OCI-LY3 (cell line): ENCODE data around the gene SPNS2.
"Not testable (repeated sequence)": the region's sequence is repeated elsewhere in the genome, so short reads cannot be mapped to it uniquely, and the experiment has no call there.

Experiments used
- H2AFZ ChIP-seq: fragments of 200-600, 300-600 bp; shearing (Covaris generic); 2 replicates; pipeline ENCODE4 v1.6.0; 2014; ENCODE audit warnings: antibody characterized with exemption, low read depth, low read length
- H3K27ac ChIP-seq: fragments of 200-600, 300-600 bp; sonication (generic); 2 replicates; pipeline ENCODE4 v1.5.1; 2014; ENCODE audit warnings: mild to moderate bottlenecking, low read length, moderate library complexity, mixed read lengths
- H3K27me3 ChIP-seq: fragments of 200-600, 300-600 bp; sonication (generic); 2 replicates; pipeline ENCODE4 v1.6.1; 2014; ENCODE audit warnings: low read depth, low read length, mixed read lengths
- H3K36me3 ChIP-seq: fragments of 200-600, 300-600 bp; sonication (generic); replicated peaks from 2 replicates; pipeline ENCODE3; 2014; ENCODE audit warnings: low read depth, low read length, mixed read lengths
- H3K4me1 ChIP-seq: fragments of 300-600, 200-600 bp; sonication (generic); 2 replicates; pipeline ENCODE4 v1.6.1; 2014; ENCODE audit warnings: low read length, mixed read lengths
- H3K4me2 ChIP-seq: fragments of 200-600, 300-600 bp; sonication (generic); 2 replicates; pipeline ENCODE4 v1.6.1; 2014; ENCODE audit warnings: low read length, mixed read lengths
- H3K4me3 ChIP-seq: fragments of 300-600, 200-600 bp; sonication (generic); 2 replicates; pipeline ENCODE4 v1.5.1; 2014; ENCODE audit warnings: antibody characterized with exemption, mild to moderate bottlenecking, low read length, moderate library complexity
- H3K79me2 ChIP-seq: fragments of 300-600, 200-600 bp; shearing (Covaris generic); 2 replicates; pipeline ENCODE4 v1.6.1; 2014; ENCODE audit warnings: mild to moderate bottlenecking, low read length, mixed read lengths
- H3K9ac ChIP-seq: fragments of 300-600, 200-600 bp; shearing (Covaris generic); 2 replicates; pipeline ENCODE4 v1.6.0; 2014; ENCODE audit warnings: mild to moderate bottlenecking, low read length, moderate library complexity
- H3K9me3 ChIP-seq: fragments of 200-600, 300-600 bp; shearing (Covaris generic); 2 replicates; pipeline ENCODE4 v1.6.1; 2014; ENCODE audit warnings: low read length, mixed read lengths; ENCODE audit not compliant: insufficient read depth
- H4K20me1 ChIP-seq: fragments of 200-600, 300-600 bp; sonication (generic); 2 replicates; pipeline ENCODE4 v1.6.1; 2016; ENCODE audit warnings: low read length, mixed read lengths; ENCODE audit not compliant: insufficient read depth
- EZH2phosphoT487 ChIP-seq: fragments of 200-600 bp; shearing (Covaris generic); IDR thresholded peaks from 2 replicates; pipeline ENCODE4 v1.6.1; 2018; ENCODE audit warnings: antibody characterized with exemption, mixed run types, low read depth
- TF ChIP-seq, protein P1 (sequence below): fragments of 200-600, 300-600 bp; sonication (generic); IDR thresholded peaks from 2 replicates; pipeline ENCODE4 v1.5.1; 2014; ENCODE audit warnings: antibody characterized with exemption, low read length, low read depth

SPNS2 gene

DNA sequence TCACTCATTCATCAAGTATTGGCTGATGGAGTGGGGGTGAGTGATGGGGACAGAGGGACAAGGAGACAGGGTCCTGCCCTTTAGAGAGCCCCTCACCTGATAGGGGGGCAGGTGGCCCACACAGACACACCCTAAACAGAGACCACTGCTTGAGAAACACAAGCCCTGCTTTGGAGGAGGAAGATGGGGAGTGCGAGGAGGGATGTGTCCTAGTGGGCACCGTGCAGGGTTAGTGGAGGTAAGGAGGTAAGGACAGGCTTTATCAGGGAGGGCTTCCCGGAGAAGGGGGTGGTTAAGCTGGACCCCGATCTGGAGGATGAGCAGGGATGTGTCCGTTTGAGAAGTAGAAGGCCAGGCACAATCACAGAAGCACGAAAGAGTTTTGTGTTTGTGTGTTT is 77.5 kb downstream of the SPNS2 start:
- Histone ChIP-seq H3K79me2 (no peaks in the 10 kb centered on the region), H3K27ac (no peak overlapping the region), H2AFZ (no peak overlapping the region), H3K4me2 (no peak overlapping the region), H3K4me1 (peaks cover 13% of the 10 kb centered on the region), H3K9me3 (no peaks in the 10 kb centered on the region), H3K27me3 (no peaks in the 10 kb centered on the region), H4K20me1 (no peaks in the 10 kb centered on the region), H3K9ac (no peak overlapping the region), H3K4me3 (no peak overlapping the region), H3K36me3 (no peaks in the 10 kb centered on the region)
- no peak for TF ChIP-seq EZH2phosphoT487
- TF ChIP-seq, protein P1, sequence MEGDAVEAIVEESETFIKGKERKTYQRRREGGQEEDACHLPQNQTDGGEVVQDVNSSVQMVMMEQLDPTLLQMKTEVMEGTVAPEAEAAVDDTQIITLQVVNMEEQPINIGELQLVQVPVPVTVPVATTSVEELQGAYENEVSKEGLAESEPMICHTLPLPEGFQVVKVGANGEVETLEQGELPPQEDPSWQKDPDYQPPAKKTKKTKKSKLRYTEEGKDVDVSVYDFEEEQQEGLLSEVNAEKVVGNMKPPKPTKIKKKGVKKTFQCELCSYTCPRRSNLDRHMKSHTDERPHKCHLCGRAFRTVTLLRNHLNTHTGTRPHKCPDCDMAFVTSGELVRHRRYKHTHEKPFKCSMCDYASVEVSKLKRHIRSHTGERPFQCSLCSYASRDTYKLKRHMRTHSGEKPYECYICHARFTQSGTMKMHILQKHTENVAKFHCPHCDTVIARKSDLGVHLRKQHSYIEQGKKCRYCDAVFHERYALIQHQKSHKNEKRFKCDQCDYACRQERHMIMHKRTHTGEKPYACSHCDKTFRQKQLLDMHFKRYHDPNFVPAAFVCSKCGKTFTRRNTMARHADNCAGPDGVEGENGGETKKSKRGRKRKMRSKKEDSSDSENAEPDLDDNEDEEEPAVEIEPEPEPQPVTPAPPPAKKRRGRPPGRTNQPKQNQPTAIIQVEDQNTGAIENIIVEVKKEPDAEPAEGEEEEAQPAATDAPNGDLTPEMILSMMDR: no peak

GRCh38 chr17:4576729-4577322 is 78.1 kb downstream of the SPNS2 start:
- Histone ChIP-seq H3K4me1 (peaks cover 13% of the 10 kb centered on the region), H3K9me3 (no peaks in the 10 kb centered on the region), H3K4me3 (no peak overlapping the region), H2AFZ (no peak overlapping the region), H3K36me3 (no peaks in the 10 kb centered on the region), H3K9ac (no peak overlapping the region), H3K27ac (no peak overlapping the region), H4K20me1 (no peaks in the 10 kb centered on the region), H3K79me2 (no peaks in the 10 kb centered on the region), H3K4me2 (no peak overlapping the region), H3K27me3 (no peaks in the 10 kb centered on the region)
- no peak for TF ChIP-seq EZH2phosphoT487
- TF ChIP-seq, protein P1: no peak

DNA sequence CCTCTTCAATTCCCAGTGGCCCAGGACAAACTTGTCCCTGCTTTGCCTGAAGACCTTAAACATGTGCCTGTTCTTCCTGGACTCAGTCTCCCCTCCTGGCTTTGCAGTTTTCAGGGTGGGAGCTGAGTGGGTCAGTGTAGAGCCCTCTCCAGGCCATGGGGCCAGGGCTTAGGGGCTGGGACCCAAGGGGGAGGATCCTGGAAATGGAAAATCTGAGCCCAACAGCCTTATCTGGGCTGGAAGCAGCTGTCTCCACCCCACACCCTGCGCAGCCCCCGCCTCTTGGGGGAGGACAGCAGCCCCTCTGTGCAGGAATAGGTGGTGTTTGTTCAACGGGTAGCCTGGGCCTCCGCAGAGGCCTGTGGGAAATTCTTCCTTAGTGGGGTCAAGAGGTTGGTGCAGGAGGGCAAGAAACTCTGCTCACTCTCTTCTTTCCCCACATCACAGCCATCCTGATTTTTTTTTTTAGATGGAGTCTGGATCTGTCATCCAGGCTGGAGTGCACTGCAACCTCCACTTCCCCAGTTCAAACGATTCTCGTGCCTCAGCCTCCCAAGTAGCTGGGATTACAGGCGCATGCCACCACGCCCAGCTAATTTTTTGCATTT is 78.8 kb downstream of the SPNS2 start:
- H3K9ac ChIP-seq: no peak overlapping the region
- H3K4me1 ChIP-seq: peaks cover 13% of the 10 kb centered on the region
- H4K20me1 ChIP-seq: no peaks in the 10 kb centered on the region
- H3K27me3 ChIP-seq: no peaks in the 10 kb centered on the region
- TF ChIP-seq, protein P1: no peak
- no peak for TF ChIP-seq EZH2phosphoT487
- H3K27ac ChIP-seq: no peak overlapping the region
- no peak overlapping the region for H2AFZ ChIP-seq
- no peaks in the 10 kb centered on the region for H3K79me2 ChIP-seq
- no peak overlapping the region for H3K4me3 ChIP-seq
- H3K36me3 ChIP-seq: no peaks in the 10 kb centered on the region
- H3K4me2 ChIP-seq: no peak overlapping the region
- no peaks in the 10 kb centered on the region for H3K9me3 ChIP-seq

- H3K27ac ChIP-seq, H3K4me3 ChIP-seq, H3K27me3 ChIP-seq: not testable (repeated sequence)
These were observed 79.7 kb downstream of the SPNS2 start for GRCh38 chr17:4578349-4578748.

More at GRCh38 chr17:4578349-4578748, 79.7 kb downstream of the SPNS2 start:
- H3K9ac ChIP-seq, H3K79me2 ChIP-seq, H3K36me3 ChIP-seq, H4K20me1 ChIP-seq, H3K4me2 ChIP-seq, H3K9me3 ChIP-seq, H2AFZ ChIP-seq, H3K4me1 ChIP-seq: not testable (repeated sequence)
